ENCODE results near the gene PARP16. TPM values are rescaled to one million over a fixed set of nuclear protein-coding genes. Genes with fewer than 3 reads are reported as not detected.
A peak's percentile ranks its signal among the peaks of the same experiment; 100 is the strongest.

The PARP16 gene
- total and polyA plus RNA-seq, 7 donors = 4.4 to 12.5 (median 9.4) TPM

- DNase-seq = no peak
- H3K27ac ChIP-seq = no peak overlapping the region
- WGBS, 2 donors = 78 to 87% methylated on average over 2 of the region's 2 CpGs
- no peaks in the 10 kb centered on the region for H3K9me3 ChIP-seq
- no peaks in the 10 kb centered on the region for H3K36me3 ChIP-seq
- no peak for TF ChIP-seq POLR2A (IDR thresholded peaks at IDR 0.05)
- no peak for TF ChIP-seq EP300 (IDR thresholded peaks at IDR 0.05)
- no peak for TF ChIP-seq POLR2AphosphoS5 (IDR thresholded peaks at IDR 0.05)
- no peak overlapping the region for H3K4me3 ChIP-seq
- no peaks in the 10 kb centered on the region for H3K27me3 ChIP-seq
- intact Hi-C loops (cut with DNase I) = no loop called here
- peaks cover 0 to 13% (median 8%) of the 10 kb centered on the region in 4 donors for H3K4me1 ChIP-seq
These were observed 40.1 kb upstream of the PARP16 start for GRCh38 chr15:65326818-65327217.

- peak; percentile 74 for DNase-seq
- H3K36me3 ChIP-seq = no peaks in the 10 kb centered on the region
- H3K4me1 ChIP-seq = peaks cover 0 to 13% (median 8%) of the 10 kb centered on the region in 4 donors
- 10 to 29% methylated on average over 12 of the region's 12 CpGs for WGBS, 2 donors
- H3K27ac ChIP-seq = no peak overlapping the region
- H3K27me3 ChIP-seq = no peaks in the 10 kb centered on the region
- no peak overlapping the region for H3K4me3 ChIP-seq
- TF ChIP-seq CTCF (IDR thresholded peaks at IDR 0.05) (no peak), EP300 (IDR thresholded peaks at IDR 0.05) (no peak), POLR2AphosphoS5 (IDR thresholded peaks at IDR 0.05) (no peak), POLR2A (IDR thresholded peaks at IDR 0.05) (no peak)
- intact Hi-C loops (cut with DNase I) = no loop called here
- no peaks in the 10 kb centered on the region for H3K9me3 ChIP-seq
These were observed 39.4 kb upstream of the PARP16 start for GRCh38 chr15:65326117-65326526.

- H3K27me3 ChIP-seq = no peaks in the 10 kb centered on the region
- TF ChIP-seq CTCF (IDR thresholded peaks at IDR 0.05) = no peak
- peak in 1 of 4 donors; percentile 70 for TF ChIP-seq EP300 (IDR thresholded peaks at IDR 0.05)
- TF ChIP-seq POLR2A (IDR thresholded peaks at IDR 0.05) = no peak
- TF ChIP-seq POLR2AphosphoS5 (IDR thresholded peaks at IDR 0.05) = peak; percentile 77 to 91 (median 88)
- H3K4me1 ChIP-seq = peaks cover 0 to 13% (median 8%) of the 10 kb centered on the region in 4 donors
- H3K9me3 ChIP-seq = no peaks in the 10 kb centered on the region
- H3K36me3 ChIP-seq = no peaks in the 10 kb centered on the region
- no peak overlapping the region for H3K4me3 ChIP-seq
- intact Hi-C loops (cut with DNase I) = no loop called here
- peak overlapping the region in 3 of 4 donors; percentile 49 to 57 (median 53) for H3K27ac ChIP-seq
- WGBS, 2 donors = 20 to 24% methylated on average over 9 of the region's 9 CpGs
- peak; percentile 96 for DNase-seq
These were observed 36.4 kb upstream of the PARP16 start for GRCh38 chr15:65323071-65323511.

- 34 to 37% methylated on average over 5 of the region's 5 CpGs for WGBS, 2 donors
- peak; percentile 89 for DNase-seq
- Histone ChIP-seq H3K36me3 (no peaks in the 10 kb centered on the region), H3K27me3 (no peaks in the 10 kb centered on the region), H3K9me3 (no peaks in the 10 kb centered on the region), H3K27ac (no peak overlapping the region), H3K4me3 (no peak overlapping the region), H3K4me1 (peaks cover 0 to 13% (median 8%) of the 10 kb centered on the region in 4 donors)
- intact Hi-C loops (cut with DNase I) = loop anchor here (1.0 kb wide), 1 partner anchor 66 kb away; no protein-coding TSS in a partner anchor
- TF ChIP-seq POLR2A (IDR thresholded peaks at IDR 0.05) (no peak), POLR2AphosphoS5 (IDR thresholded peaks at IDR 0.05) (no peak), EP300 (IDR thresholded peaks at IDR 0.05) (no peak), CTCF (IDR thresholded peaks at IDR 0.05) (peak; percentile 89 to 95 (median 92))
These were observed 32.2 kb upstream of the PARP16 start for GRCh38 chr15:65318870-65319356.

GRCh38 chr15:65312400-65312916, 25.8 kb upstream of the PARP16 start:
- intact Hi-C loops (cut with DNase I) = no loop called here
- H3K9me3 ChIP-seq = no peaks in the 10 kb centered on the region
- H3K4me1 ChIP-seq = no peaks in the 10 kb centered on the region
- H3K27ac ChIP-seq = no peak overlapping the region
- H3K4me3 ChIP-seq = no peak overlapping the region
- H3K27me3 ChIP-seq = no peaks in the 10 kb centered on the region
- 75 to 76% methylated on average over 11 of the region's 11 CpGs for WGBS, 2 donors
- no peaks in the 10 kb centered on the region for H3K36me3 ChIP-seq
- no peak for DNase-seq
- TF ChIP-seq EP300 (IDR thresholded peaks at IDR 0.05) (no peak), POLR2AphosphoS5 (IDR thresholded peaks at IDR 0.05) (no peak), CTCF (IDR thresholded peaks at IDR 0.05) (no peak), POLR2A (IDR thresholded peaks at IDR 0.05) (no peak)

Measured in sigmoid colon (tissue), 7 donors.